ENCODE results near the gene DSCAM.
A peak's percentile ranks its signal among the peaks of the same experiment; 100 is the strongest.
"Not testable (repeated sequence)": the region's sequence is repeated elsewhere in the genome, so short reads cannot be mapped to it uniquely, and the experiment has no call there.

The DSCAM gene

DNA sequence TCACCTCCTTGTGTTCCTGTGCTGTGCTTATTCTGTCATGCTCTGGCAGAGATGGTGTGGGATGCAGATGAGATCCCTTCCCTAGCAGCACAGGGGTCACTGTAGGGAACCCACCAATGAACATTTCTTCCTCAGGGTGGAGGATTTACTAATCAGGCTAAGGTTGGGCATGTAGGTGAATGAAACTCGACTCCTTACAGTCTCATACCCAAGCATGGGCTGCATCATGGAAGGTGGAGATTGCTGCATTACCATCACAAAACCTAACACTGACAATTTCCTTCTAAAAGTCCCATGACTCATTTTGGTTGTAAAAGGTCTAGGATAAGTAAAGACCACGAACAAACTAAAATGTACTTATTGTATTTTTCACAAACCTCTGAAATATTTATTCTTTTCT is 399.9 kb downstream of the DSCAM start:
- no peak for DNase-seq

DNA sequence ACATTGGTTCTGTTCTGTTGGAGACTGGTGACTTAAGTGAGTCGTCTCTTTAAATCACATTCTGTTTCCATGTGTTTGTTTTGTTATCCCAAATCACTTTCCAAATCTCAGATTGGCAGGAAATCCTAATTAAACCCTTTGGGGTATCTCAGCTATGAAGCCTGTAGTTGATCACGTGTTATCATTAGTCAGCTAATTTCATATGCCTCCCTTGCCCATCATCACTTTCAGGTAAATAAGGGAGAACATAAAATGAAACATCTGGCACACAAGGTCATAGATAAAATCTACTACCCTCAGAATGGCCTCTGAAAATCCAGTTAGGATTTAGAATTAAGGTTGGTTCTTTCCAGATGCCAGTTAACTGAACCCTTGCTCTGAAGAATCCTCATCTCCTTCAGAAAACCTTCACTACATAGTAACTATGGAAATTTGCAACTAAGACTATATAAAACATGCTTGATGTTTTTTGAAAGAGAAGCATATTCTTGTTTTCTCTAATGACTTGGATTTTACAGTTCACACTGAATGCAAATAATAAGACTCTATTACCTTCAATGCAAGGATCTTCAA is 401.5 kb downstream of the DSCAM start:
- DNase-seq = no peak

DNA sequence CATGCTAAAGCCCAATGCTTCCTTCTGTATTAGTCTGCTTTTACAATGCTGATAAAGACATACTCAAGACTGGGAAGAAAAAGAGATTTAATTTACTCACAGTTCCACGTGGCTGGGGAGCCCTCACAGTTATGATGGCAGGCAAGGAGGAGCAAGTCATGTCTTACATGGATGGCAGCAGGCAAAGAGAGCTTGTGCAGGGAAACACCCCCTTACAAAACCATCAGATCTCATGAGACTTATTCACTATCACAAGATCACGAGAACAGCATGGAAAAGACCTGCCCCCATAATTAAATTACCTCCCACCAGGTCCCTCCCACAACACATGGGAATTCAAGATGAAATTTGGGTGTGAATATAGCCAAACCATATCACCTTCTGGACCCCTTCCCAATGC is 407.4 kb downstream of the DSCAM start:
- DNase-seq = not testable (repeated sequence)

GRCh38 chr21:40438616-40439015 is 408.3 kb downstream of the DSCAM start:
- DNase-seq = no peak

- peak in 1 of 3 experiments; percentile 40 for DNase-seq
Measured at GRCh38 chr21:40436261-40436660, 410.7 kb downstream of the DSCAM start.

GRCh38 chr21:40433538-40433937 is 413.4 kb downstream of the DSCAM start:
- DNase-seq = peak in 1 of 3 experiments; percentile 53

DNA sequence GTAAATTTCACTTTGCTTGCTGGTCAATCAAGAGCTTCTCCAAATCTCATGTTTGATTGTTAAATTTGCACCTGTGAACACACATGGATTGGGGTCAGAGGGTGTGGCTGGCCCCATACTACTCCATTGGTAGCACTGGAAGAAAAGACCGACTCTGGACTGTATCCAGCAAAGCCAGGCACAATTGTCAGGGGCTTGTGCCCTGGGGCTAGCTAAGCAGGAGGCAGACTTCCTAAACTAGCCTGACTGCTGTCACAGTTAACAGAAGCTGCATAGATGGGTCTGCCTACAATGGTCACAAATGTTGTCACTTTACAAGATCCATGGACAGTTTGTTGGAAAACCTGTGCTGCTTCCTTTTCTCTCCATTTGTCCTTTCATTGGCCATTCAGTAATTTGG is 421.0 kb downstream of the DSCAM start:
- peak in 1 of 3 experiments; percentile 37 for DNase-seq

DNA sequence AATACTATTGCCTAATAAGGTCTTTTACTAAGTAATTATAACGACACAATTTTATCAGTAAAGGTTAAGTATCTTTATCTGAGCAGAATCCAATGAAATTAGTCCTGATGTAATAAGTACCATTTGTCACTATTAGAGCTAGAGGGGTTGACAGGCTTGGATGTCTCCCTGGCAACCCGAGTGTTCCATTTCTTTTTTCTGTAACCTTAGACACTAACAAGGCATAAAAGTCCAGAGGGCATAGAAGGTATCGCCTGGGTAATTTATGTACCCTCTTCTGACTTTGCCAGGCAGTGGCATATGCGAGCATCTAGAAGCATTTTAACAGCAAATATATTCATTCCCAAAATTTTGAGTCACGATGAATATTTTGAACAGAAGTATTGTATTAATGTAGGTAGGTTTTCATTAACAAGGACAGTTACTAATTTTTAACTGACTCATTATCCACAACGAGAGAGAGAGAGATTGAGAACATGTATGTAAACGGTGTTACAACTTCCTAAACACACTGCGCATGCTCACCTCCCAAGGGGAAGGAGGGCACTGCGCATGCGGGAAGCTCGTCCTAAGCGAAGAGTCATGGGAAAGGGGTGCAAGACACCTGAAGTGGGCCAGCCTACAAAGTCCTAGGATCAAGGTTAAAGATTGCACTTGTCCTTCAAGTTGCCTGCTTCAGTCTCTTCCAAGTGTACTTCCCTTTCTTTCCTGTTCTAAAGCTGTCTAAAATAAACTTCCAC is 423.9 kb downstream of the DSCAM start:
- peak in 2 of 3 experiments; percentile 13 to 79 for DNase-seq

DNA sequence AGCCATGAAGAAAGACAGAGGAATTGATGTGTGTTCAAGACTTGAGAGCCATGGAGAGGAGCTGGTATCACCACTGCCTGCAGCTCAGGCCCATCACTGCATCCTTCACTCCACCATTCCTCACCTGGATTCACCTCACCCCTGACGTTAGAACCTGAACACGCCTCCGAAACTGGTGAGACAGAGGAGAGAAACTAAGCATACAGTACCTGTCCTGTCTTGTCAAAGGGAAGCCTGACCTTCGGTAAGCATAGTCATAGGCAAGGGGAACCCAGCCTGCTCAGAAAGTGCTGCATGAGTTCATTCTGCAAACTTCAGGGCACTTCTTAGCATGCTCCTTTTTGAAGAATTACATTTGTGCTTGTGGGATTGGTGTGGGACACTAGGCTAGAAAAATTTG is 425.8 kb downstream of the DSCAM start:
- DNase-seq = no peak

DNA sequence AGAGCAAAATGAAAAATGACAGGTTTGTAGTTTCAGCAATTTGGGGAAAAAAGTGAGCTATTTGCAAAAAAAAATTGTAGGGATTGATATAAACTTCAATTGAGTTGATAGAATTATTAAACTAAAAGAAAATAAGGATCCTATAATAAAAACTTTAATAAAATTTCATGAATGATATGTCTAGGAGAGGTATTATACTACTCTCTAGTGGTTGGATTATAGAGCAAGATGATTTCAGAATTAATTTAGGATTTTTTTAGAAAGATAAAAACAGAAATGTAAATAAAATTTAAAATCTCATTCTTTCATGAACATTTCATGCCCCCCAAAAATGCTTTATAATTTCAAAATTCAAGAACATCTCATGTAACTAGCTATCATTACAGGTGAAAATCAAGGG is 430.4 kb downstream of the DSCAM start:
- no peak for DNase-seq

GRCh38 chr21:40408561-40408960 is 438.4 kb downstream of the DSCAM start:
- DNase-seq = no peak

DNA sequence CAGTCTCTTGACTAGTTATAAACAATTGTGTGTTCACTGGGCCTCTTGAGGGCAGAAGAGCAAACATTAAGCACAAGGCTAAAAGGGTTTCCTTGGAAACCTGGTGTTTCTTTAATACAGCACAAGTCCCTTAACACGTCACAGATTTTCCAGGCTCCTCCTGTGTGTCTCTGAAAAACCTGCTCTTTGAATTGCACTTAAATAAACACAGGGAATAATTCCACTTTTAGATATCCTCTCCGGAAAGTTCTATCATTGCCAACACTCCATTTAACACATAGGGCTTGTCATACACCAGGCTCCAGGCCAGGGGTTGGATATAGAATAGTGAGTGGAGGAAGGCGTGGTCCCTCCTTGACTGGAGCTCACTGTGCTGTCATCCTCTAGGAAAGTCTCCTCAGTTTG is 442.6 kb downstream of the DSCAM start:
- DNase-seq = peak; percentile 61 to 88 (median 83)

- DNase-seq = peak in 1 of 3 experiments; percentile 60
Measured at GRCh38 chr21:40402884-40403582, 443.9 kb downstream of the DSCAM start.

DNA sequence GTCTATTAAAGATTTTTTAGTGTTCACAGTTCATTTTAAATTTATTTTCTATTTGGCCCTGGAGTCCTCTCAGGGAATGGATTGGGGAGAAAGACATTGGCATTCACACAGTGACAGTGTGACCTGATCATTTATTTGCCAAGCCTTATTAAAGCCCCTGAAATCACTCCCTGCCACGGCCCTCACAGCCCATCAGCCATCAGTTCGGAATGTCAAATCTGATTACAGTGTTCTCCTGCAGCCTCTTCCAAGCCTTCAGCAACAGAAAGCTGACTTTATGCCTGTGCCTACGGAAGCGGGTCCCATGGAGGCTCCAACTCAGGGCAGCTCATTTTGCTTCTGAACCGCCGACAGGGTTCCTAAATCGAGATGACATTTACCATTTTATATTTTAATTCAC is 451.2 kb downstream of the DSCAM start:
- no peak for DNase-seq

GRCh38 chr21:40393066-40393465 is 453.9 kb downstream of the DSCAM start:
- no peak for DNase-seq

GRCh38 chr21:40388046-40388445 is 458.9 kb downstream of the DSCAM start:
- DNase-seq = no peak

- DNase-seq = no peak
Measured at GRCh38 chr21:40386981-40387747, 459.8 kb downstream of the DSCAM start.

GRCh38 chr21:40386294-40386911 is 460.6 kb downstream of the DSCAM start:
- DNase-seq = peak in 1 of 3 experiments; percentile 79

DNA sequence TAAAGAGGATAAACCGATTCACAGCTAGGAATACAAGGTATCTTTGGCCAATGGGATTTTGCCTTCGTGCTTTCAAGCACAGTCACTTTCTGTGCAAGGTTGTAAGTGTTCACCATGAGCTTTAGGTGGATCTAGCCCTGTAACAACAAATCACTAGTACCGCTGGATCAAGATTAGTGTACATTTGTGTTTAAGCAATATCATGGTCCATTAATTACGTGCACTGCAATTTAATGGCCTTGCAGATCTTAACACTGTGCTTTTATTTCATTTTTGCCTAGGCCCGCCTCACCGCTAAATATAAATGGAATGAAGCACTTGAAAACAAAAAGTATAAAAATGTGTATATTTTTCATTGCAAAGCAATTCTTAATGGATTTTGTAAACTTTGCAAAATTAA is 461.1 kb downstream of the DSCAM start:
- DNase-seq = no peak

GRCh38 chr21:40383951-40384350 is 463.0 kb downstream of the DSCAM start:
- DNase-seq = no peak

DNA sequence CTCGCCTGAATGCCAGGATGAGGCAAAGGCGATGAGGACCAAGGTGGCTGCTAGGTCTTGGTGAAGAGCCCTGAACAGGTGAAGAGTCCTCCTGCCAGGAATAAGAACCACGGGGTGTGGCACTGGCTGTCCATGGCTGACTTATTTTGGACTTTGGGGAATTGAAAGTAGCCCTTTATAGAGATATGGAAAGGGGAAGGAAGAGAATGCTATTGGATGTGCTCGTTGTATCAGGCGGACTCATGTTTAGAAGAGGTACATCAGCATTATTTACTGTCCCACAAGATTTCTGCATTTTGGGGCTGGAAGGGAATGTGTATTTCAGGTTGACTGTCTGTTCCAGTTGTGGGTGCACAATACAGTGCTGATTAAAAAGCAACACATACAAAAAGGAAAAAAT is 465.8 kb downstream of the DSCAM start:
- DNase-seq = no peak

- DNase-seq = no peak
Measured at GRCh38 chr21:40379881-40380810, 466.8 kb downstream of the DSCAM start.

All from NCI-H1417 (cell line).